Breast epithelium (tissue), 4 donors: Measurements from ENCODE around the gene LPCAT3. TPM values are rescaled to one million over a fixed set of nuclear protein-coding genes. Genes with fewer than 3 reads are reported as not detected.

Experiments used
- DNase-seq, 2 donors: peaks; one replicate each; pipeline ENCODE4 v3.0.0-alpha.2; 2019; ENCODE audit warnings: low spot score in 2 of 2
- H3K27ac ChIP-seq, 2 donors: fragments of 200-600 bp; sonication (generic) in 1 of 2; one replicate each; pipeline ENCODE4 v1.5.1; 2016 to 2019; ENCODE audit warnings: mild to moderate bottlenecking in 1 of 2
- H3K27me3 ChIP-seq, 2 donors: fragments of 200-600 bp; sonication (generic) in 1 of 2; one replicate each; pipeline versions ENCODE4 v1.5.1 to v1.6.0; 2017 to 2019; ENCODE audit warnings: control low read depth in 1 of 2, mild to moderate bottlenecking in 1 of 2
- H3K36me3 ChIP-seq: fragments of 200-600 bp; one replicate; pipeline ENCODE4 v1.5.1; 2019
- H3K4me1 ChIP-seq, 2 donors: fragments of 200-600 bp; sonication (generic); one replicate each; pipeline ENCODE4 v1.5.1; 2016 to 2019; ENCODE audit warnings: control low read depth in 1 of 2
- H3K4me3 ChIP-seq, 3 donors: fragments of 200-600 bp; sonication (generic); 1 replicate in 2 of 3; 2 replicates in 1 of 3; pipeline ENCODE4 v1.5.1; 2016 to 2019; ENCODE audit warnings: mild to moderate bottlenecking in 3 of 3, moderate library complexity in 2 of 3
- H3K9me3 ChIP-seq, 2 donors: fragments of 200-600 bp; sonication (generic) in 1 of 2; one replicate each; pipeline ENCODE4 v1.5.1; 2016 to 2019; ENCODE audit warnings: control low read depth in 1 of 2
- POLR2A ChIP-seq: fragments of 450-650 bp; IDR thresholded peaks from one replicate; pipeline ENCODE4 v1.6.1; 2016; ENCODE audit warnings: antibody characterized with exemption, mild to moderate bottlenecking, moderate library complexity
- POLR2AphosphoS5 ChIP-seq, 3 donors: sonication (generic); formaldehyde crosslinking; IDR thresholded peaks; one replicate each; pipeline ENCODE4 v1.6.1; 2017; ENCODE audit warnings: antibody characterized with exemption in 3 of 3
- intact Hi-C: fragments of 100-400 bp; cut with DNase I; formaldehyde crosslinking; loops from one replicate; pipeline ENCODE4 v1.15.1; 2023; ENCODE audit warnings: low total_unique reads
- total RNA-seq, 3 donors: library from RNA; depleted of rRNA; stranded (reverse); fragments of >200 nt; gene quantifications; one replicate each; pipeline ENCODE4 v1.1.0, GENCODE V29; 2016
- TF ChIP-seq, protein P1 (sequence below), 3 donors: fragments of 450-650 bp; IDR thresholded peaks; one replicate each; pipeline ENCODE4 v1.5.1; 2016 to 2017; ENCODE audit warnings: antibody characterized with exemption in 3 of 3, mild to moderate bottlenecking in 3 of 3, moderate library complexity in 3 of 3

LPCAT3 gene
- total RNA-seq, 3 donors from 2014 or later, result 28.3 to 67.5 (median 63.7) TPM

DNA sequence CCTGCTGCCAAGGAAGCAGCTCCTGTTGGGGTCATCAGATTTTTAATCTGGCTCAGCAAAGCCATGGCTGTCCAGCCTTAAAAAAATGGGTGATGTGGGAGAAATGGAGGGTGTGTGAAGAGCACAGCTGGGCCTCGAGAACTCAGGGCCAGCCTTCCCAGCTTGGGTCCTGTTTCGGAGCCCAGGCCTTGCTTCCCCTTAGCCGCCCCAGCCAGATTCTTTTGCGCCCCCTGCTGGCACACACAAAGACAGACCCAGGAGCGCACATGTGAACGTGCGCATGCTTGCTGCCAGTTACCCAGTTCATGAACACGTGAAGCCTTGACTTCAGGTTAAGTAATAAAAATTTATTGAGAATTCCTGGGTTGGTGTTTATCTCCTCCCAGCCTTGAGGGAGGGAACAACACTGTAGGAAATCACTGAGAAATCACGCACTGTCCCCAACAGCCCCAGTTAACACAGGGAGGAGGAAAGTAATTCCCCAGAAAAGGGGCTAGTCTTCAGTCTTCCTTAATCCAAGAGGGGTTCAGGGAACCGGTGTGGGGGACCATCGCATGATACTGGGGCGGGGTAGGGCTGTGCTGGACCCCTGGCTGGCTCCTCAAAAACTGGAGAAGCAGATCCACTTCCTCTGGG lies 53.1 kb downstream of the LPCAT3 start:
- no peaks in the 10 kb centered on the region for H3K27me3 ChIP-seq
- H3K4me3 ChIP-seq, result peak overlapping the region in 2 of 3 donors; percentile 76 to 78

DNA sequence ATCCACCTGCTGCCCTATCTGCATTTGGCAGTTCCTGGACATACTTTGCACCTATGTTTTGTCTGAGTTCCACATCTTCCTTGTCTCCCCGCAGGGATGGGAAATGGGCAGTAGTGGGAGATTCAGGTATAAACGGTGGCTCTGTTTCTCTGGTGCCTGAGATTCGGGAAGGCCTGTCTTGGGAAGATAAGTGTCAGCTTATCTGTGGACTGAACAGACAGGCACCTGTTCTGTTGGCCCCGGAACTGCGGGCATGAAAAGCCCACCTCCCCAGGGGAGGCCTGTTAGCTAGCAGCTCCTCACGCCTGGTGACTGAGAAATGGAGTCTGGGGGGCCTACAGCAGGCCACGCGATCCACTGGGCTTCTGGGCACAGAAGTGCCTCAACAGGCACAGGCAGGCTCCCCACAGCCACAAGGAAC lies 53.7 kb downstream of the LPCAT3 start:
- Histone ChIP-seq H3K4me1 (peaks cover 12 to 42% of the 10 kb centered on the region in 2 donors), H3K27me3 (no peaks in the 10 kb centered on the region), H3K4me3 (peak overlapping the region in 2 of 3 donors; percentile 76 to 78), H3K27ac (peak overlapping the region; percentile 98 to 99), H3K36me3 (peaks cover 8% of the 10 kb centered on the region), H3K9me3 (no peaks in the 10 kb centered on the region)
- intact Hi-C loops, result loop anchor here (10.0 kb wide), 1 partner anchor 100 kb away; the partner anchor contains the start of gene TPI1
- DNase-seq, result no peak
- TF ChIP-seq POLR2AphosphoS5 (IDR thresholded peaks at IDR 0.05), result no peak
- TF ChIP-seq POLR2A, result no peak
- TF ChIP-seq, protein P1, sequence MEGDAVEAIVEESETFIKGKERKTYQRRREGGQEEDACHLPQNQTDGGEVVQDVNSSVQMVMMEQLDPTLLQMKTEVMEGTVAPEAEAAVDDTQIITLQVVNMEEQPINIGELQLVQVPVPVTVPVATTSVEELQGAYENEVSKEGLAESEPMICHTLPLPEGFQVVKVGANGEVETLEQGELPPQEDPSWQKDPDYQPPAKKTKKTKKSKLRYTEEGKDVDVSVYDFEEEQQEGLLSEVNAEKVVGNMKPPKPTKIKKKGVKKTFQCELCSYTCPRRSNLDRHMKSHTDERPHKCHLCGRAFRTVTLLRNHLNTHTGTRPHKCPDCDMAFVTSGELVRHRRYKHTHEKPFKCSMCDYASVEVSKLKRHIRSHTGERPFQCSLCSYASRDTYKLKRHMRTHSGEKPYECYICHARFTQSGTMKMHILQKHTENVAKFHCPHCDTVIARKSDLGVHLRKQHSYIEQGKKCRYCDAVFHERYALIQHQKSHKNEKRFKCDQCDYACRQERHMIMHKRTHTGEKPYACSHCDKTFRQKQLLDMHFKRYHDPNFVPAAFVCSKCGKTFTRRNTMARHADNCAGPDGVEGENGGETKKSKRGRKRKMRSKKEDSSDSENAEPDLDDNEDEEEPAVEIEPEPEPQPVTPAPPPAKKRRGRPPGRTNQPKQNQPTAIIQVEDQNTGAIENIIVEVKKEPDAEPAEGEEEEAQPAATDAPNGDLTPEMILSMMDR (IDR thresholded peaks at IDR 0.05), result no peak

More for the DNA sequence above, 53.1 kb downstream of the LPCAT3 start:
- Histone ChIP-seq H3K4me1 (peaks cover 12 to 42% of the 10 kb centered on the region in 2 donors), H3K9me3 (no peaks in the 10 kb centered on the region), H3K27ac (peak overlapping the region; percentile 98 to 99), H3K36me3 (peaks cover 8% of the 10 kb centered on the region)
- intact Hi-C loops, result loop anchor here (10.0 kb wide), 1 partner anchor 100 kb away; the partner anchor contains the start of gene TPI1
- TF ChIP-seq POLR2AphosphoS5 (IDR thresholded peaks at IDR 0.05) (peak in 2 of 3 donors; percentile 47 to 71), POLR2A (no peak)
- TF ChIP-seq, protein P1 (IDR thresholded peaks at IDR 0.05), result peak; percentile 82 to 95 (median 90)
- DNase-seq, result peak; percentile 86 to 90

DNA sequence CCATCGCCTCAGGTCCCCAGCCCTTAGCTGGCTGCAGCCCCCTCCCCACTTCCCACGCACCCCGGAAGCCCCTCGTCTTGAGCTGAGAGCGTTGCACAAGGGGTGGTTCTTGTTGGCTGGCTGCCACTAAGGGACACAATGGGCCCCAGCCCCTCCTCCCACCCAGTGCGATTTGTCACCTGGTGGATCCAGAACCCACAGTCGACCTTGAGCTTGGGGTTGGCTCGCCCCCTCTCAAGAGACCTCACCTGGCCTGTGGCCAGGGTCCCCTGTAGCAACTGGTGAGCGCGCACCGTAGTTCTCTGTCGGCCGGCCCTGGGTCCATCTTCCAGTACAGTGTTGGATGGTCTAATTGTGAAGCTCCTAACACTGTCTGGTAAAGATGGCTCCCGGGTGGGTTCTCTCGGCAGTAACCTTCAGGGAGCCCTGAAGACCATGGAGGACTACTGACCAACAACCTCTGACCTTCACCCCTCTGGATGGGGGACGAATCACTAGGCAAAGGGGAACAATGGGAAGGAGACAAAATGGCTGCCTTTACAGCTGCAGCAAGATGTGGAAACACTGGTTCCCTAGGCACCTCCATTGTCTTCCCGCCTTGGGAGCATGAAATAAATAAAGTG lies 54.4 kb downstream of the LPCAT3 start:
- no peaks in the 10 kb centered on the region for H3K9me3 ChIP-seq
- H3K27me3 ChIP-seq, result no peaks in the 10 kb centered on the region
- peaks cover 8 to 35% of the 10 kb centered on the region in 2 donors for H3K4me1 ChIP-seq
- H3K27ac ChIP-seq, result peak overlapping the region; percentile 98 to 99
- TF ChIP-seq POLR2A (no peak), POLR2AphosphoS5 (IDR thresholded peaks at IDR 0.05) (no peak)
- TF ChIP-seq, protein P1 (IDR thresholded peaks at IDR 0.05), result no peak
- H3K36me3 ChIP-seq, result peaks cover 8% of the 10 kb centered on the region
- H3K4me3 ChIP-seq, result peak overlapping the region in 2 of 3 donors; percentile 76 to 78
- intact Hi-C loops, result loop anchor here (10.0 kb wide), 1 partner anchor 99 kb away; the partner anchor contains the start of gene TPI1
- DNase-seq, result no peak

- Histone ChIP-seq H3K4me3 (peak overlapping the region in 2 of 3 donors; percentile 76 to 78), H3K4me1 (peaks cover 8 to 28% of the 10 kb centered on the region in 2 donors), H3K27me3 (no peaks in the 10 kb centered on the region), H3K27ac (peak overlapping the region; percentile 98 to 99), H3K36me3 (peaks cover 7% of the 10 kb centered on the region), H3K9me3 (no peaks in the 10 kb centered on the region)
- peak; percentile 92 to 96 for DNase-seq
- intact Hi-C loops, result loop anchor here (10.0 kb wide), 1 partner anchor 98 kb away; the partner anchor contains the start of gene TPI1
- TF ChIP-seq POLR2AphosphoS5 (IDR thresholded peaks at IDR 0.05), result peak; percentile 58 to 93 (median 80)
- TF ChIP-seq, protein P1 (IDR thresholded peaks at IDR 0.05), result peak; percentile 48 to 79 (median 66)
- peak; percentile 90 for TF ChIP-seq POLR2A
Observed at GRCh38 chr12:6963016-6963731, 55.1 kb downstream of the LPCAT3 start.
